IPS-18c (cell line): ENCODE measurements around the gene PPIF.
"Not testable (repeated sequence)": the region's sequence is repeated elsewhere in the genome, so short reads cannot be mapped to it uniquely, and the experiment has no call there.

Experiments used
- H3K4me3 ChIP-seq: 2 replicates; pipeline ENCODE4 v1.7.0; 2013; ENCODE audit warnings: low read depth, mild to moderate bottlenecking, low read length, moderate library complexity; ENCODE audit not compliant: insufficient read depth
- H3K9me3 ChIP-seq: one replicate; pipeline ENCODE4 v1.6.1; 2013; ENCODE audit warnings: mild to moderate bottlenecking, low read length, moderate library complexity; ENCODE audit not compliant: control insufficient read depth, insufficient read depth

Gene PPIF

GRCh38 chr10:79324032-79324695 is 23.1 kb upstream of the PPIF start:
- H3K4me3 ChIP-seq: no peak overlapping the region
- H3K9me3 ChIP-seq: no peaks in the 10 kb centered on the region

- Histone ChIP-seq H3K4me3 (no peak overlapping the region), H3K9me3 (no peaks in the 10 kb centered on the region)
Measured at GRCh38 chr10:79326361-79327089, 20.7 kb upstream of the PPIF start.

- peaks cover 2% of the 10 kb centered on the region for H3K9me3 ChIP-seq
- no peak overlapping the region for H3K4me3 ChIP-seq
Measured at GRCh38 chr10:79327090-79327457, 20.2 kb upstream of the PPIF start.

GRCh38 chr10:79328147-79328701 is 19.0 kb upstream of the PPIF start:
- Histone ChIP-seq H3K9me3 (peaks cover 2% of the 10 kb centered on the region), H3K4me3 (no peak overlapping the region)

GRCh38 chr10:79328737-79329504 is 18.3 kb upstream of the PPIF start:
- peaks cover 2% of the 10 kb centered on the region for H3K9me3 ChIP-seq
- H3K4me3 ChIP-seq: no peak overlapping the region

GRCh38 chr10:79329529-79329928 is 17.7 kb upstream of the PPIF start:
- H3K9me3 ChIP-seq: peaks cover 2% of the 10 kb centered on the region
- H3K4me3 ChIP-seq: no peak overlapping the region

GRCh38 chr10:79331226-79331625 is 16.0 kb upstream of the PPIF start:
- H3K9me3 ChIP-seq: peaks cover 2% of the 10 kb centered on the region

GRCh38 chr10:79331709-79332108 is 15.6 kb upstream of the PPIF start:
- Histone ChIP-seq H3K4me3 (no peak overlapping the region), H3K9me3 (peaks cover 2% of the 10 kb centered on the region)

More at GRCh38 chr10:79331226-79331625, 16.0 kb upstream of the PPIF start:
- no peak overlapping the region for H3K4me3 ChIP-seq

- not testable (repeated sequence) for H3K9me3 ChIP-seq, H3K4me3 ChIP-seq
Measured at GRCh38 chr10:79332610-79333315, 14.5 kb upstream of the PPIF start.

GRCh38 chr10:79333513-79333912 is 13.8 kb upstream of the PPIF start:
- peaks cover 2% of the 10 kb centered on the region for H3K9me3 ChIP-seq
- H3K4me3 ChIP-seq: no peak overlapping the region

GRCh38 chr10:79334573-79334972 is 12.7 kb upstream of the PPIF start:
- peaks cover 2% of the 10 kb centered on the region for H3K9me3 ChIP-seq
- no peak overlapping the region for H3K4me3 ChIP-seq

- Histone ChIP-seq H3K4me3 (no peak overlapping the region), H3K9me3 (peaks cover 2% of the 10 kb centered on the region)
Measured at GRCh38 chr10:79335094-79335469, 12.2 kb upstream of the PPIF start.

GRCh38 chr10:79335470-79336235 is 11.6 kb upstream of the PPIF start:
- no peak overlapping the region; the same call in 1 of the 2 replicates for H3K4me3 ChIP-seq

GRCh38 chr10:79336276-79336675 is 11.0 kb upstream of the PPIF start:
- H3K9me3 ChIP-seq: peaks cover 2% of the 10 kb centered on the region
- no peak overlapping the region; the same call in 1 of the 2 replicates for H3K4me3 ChIP-seq

More at GRCh38 chr10:79335470-79336235, 11.6 kb upstream of the PPIF start:
- H3K9me3 ChIP-seq: peaks cover 2% of the 10 kb centered on the region

- H3K4me3 ChIP-seq: no peak overlapping the region
- peaks cover 2% of the 10 kb centered on the region for H3K9me3 ChIP-seq
Measured at GRCh38 chr10:79336739-79337138, 10.5 kb upstream of the PPIF start.

GRCh38 chr10:79337783-79338469 is 9.3 kb upstream of the PPIF start:
- H3K9me3 ChIP-seq, H3K4me3 ChIP-seq: not testable (repeated sequence)
